HG03378 (cell line): ENCODE data around the gene AKIRIN1.
"Not testable (repeated sequence)": the region's sequence is repeated elsewhere in the genome, so short reads cannot be mapped to it uniquely, and the experiment has no call there.

ENCODE experiments used
- ATAC-seq: cut with Tn5 transposase; IDR thresholded peaks from one replicate; pipeline ENCODE4 v1.9.1; 2021; ENCODE audit warnings: mild to moderate bottlenecking, moderate library complexity; ENCODE audit not compliant: unreplicated experiment

AKIRIN1 gene

DNA sequence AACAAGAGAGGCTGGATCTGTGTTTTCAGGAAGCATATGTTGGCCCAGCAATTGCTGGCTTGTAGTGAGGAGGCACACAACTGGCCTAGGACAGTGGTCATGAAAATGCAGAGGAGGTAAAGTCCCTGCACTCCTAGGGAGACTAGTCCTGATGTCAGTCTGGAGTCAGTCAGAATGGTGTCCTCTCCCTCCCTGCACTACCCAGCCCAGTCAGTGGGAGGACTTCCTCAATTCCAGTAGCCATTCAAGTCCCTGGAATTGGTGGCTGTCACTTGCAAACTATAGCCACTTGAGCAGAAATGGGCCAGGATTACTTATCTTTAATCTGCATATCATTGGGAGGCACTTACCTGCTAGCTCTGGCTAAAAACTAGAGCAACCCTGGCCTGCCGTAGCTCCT, 53.7 kb downstream of the AKIRIN1 start:
- ATAC-seq, result no peak

DNA sequence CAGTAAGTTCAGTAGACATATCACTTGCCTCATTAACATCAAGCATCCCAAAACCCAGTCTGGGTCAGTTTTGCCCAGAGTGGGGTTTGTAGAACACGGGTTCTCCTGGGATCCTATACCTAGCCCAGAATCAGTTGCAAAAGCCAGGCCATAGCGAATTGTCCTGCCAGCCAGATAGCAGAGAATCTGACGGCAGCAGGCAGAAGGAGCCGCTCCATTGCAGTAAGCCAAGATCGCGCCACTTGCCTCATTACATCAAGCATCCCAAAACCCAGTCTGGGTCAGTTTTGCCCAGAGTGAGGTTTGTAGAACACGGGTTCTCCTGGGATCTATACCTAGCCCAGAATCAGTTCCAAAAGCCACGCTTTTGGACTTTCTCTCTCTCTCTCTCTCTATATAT, 54.2 kb downstream of the AKIRIN1 start:
- ATAC-seq, result no peak

DNA sequence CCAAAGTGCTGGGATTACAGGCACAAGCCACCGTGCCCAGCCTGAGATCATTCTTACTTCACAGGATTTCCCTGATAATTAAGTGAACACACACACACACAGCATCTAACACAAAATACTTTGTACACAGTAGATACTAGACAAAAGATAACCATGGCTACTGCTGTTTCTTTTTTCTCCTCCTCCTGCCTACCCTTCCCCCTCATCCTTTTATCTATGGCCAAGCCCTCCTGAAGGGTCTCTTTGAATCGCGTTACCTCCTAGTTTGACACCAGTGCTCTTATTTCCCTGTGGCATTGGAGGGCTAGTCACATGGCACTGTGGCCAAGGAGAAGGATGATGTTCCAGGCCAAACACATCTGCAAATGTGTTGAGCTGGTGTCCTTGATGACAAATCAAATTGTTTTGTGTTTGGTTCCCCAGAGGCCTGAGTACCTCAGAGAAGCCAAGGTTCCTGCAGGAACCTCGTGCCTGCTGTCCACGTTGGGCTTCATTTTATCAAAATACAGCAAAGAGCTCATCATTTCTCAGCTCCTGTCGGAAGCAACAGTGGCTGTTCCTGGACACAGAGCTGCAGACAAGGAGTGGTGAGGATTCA, 55.6 kb downstream of the AKIRIN1 start:
- no peak for ATAC-seq

DNA sequence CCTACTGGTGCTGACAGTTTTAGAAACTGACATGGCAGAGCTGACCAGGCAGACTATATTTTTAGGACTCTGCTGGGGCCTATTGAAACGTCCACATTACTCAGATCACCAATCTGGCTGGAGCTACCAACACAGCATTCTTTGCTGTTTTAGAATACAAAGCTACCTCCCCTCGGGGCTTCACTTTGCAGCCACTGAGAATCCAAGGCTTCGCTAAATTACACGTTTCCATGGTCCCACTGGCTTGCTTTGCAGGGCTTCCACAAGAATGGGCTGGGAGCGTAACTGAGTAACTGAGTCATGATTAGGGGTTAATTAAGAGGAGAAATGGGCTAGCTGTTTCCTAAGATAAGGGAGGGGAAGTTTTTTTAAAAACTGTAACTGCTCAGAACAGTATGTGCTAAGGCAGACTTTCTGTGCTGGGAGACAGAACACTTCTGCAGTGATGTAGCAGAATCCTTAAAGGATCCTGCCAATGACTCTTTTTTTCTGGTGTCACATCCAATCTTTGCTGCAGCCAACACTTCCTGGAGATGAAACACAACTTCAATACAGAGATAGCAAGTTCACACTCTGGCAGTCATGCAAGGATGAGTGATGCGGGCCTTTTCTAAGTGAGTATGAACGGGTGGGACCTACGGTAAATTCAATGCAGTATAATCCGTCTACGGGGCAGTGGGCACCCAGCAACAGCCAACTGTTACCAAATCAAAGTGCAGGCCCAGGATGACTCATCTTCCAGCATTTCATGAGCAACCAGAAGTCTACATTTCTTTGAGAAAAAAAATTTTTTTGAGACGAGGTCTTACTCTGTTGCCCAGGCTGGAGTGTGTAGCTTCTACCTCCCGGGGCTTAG, 56.5 kb downstream of the AKIRIN1 start:
- ATAC-seq, result no peak

DNA sequence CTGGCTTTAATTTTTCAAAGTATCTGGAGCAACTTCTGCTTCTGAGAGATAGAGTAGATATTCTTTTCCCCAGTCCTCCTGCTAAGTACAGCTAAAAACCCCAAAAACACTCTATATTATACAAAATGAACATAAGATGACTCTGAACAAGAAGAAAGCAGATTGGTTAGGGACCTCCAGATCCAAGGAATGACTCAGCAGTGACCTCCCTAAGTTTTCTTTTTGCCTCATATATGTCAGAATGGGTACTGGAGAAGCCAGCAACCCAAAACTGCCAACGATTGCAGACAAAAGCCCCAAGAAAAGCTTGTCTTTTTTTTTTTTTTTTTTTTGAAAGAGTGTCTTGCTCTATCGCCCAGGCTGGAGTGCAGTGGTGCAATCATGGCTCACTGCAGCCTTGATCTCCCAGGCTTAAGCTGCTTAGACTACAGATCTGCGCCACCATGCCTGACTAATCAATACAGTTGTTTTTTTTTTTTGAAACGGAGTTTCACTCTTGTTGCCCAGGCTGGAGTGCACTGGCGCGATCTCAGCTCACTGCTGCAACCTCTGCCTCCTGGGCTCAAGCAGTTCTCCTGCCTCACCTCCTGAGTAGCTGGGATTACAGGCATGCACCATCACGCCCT, 57.8 kb downstream of the AKIRIN1 start:
- ATAC-seq, result no peak

DNA sequence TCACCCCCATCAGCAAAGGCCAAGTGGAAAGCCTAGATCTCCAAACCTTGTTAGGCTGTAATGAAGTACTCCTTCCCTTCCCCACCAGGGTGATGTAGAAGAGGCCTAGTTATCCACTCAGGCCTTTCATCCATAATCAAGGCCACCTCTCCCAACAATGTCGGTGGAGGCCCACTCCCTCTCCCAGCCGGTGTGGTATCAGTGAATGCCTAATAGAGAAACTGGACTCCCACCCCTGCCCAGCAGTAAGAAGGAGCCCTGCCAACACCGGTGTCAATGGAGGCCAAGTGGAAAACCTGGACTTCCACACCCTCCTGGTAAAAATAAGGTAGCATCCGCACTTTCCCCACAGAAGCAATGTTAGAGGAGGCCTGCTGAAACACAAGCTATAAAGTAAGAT, 58.9 kb downstream of the AKIRIN1 start:
- ATAC-seq, result no peak

DNA sequence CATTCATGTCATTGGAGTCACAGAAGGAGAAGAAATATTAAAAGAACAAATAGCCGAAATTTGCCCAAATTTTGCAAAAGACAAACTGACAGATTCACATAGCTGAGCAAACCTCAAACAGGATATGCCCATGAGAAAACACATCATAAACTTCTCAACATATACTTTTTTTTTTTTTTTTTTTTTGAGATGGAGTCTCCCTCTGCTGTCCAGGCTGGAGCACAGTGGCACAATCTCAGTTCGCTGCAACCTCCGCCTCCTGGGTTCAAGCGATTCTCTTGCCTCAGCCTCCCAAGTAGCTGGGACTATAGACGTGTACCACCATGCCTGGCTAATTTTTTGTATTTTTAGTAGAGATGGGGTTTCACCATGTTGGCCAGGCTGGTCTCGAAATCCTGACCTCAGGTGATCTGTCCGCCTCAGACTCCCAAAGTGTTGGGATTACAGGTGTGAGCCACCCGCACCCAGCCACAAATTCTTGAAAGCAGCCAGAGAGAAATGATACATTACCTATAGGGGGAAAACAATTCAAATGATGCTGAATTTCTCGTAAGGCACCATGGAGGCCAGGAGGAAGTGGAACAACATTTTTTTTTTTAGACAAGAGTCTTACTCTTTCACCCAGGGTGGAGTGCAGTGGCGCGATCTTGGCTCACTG, 60.2 kb downstream of the AKIRIN1 start:
- not testable (repeated sequence) for ATAC-seq

DNA sequence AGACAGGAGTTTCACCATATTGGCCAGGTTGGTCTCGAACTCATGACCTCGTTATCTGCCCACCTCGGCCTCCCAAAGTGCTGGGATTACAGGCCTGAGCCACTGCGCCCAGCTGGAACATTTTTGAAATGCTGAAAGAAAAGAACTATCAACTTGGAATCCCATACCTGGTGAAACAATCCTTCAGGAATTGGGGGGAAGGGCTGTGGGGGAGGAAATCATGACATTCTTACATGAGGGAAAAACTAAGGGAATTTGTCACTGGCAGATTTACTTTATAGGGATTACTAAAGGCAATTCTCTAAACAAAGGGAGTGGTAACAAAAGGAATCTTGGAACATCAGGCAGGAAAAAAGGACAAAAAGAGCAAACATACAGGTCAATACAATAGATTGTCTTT, 60.9 kb downstream of the AKIRIN1 start:
- ATAC-seq, result no peak

DNA sequence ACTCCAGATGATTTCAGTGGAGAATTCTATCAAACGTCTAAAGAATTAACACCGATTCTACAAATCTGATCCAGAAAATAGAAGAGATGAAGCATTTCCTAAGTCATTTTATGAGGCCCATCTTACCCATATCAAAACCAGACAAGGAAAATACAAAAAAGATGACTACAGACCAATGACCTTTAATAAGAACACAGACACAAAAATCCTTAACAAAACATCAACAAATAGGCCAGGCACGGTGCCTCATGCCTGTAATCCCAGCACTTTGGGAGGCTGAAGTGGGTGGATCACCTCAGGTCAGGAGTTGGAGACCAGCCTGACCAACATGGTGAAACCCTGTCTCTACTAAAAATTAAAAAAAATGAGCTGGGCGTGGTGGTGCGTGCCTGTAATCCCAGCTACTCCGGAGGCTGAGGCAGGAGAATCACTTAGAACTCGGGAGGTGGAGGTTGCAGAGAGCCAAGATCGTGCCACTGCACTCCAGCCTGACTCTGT, 64.2 kb downstream of the AKIRIN1 start:
- ATAC-seq, result not testable (repeated sequence)
